22Rv1 (cell line): ENCODE data around the gene FBXL13.

Experiments used
- H3K27ac ChIP-seq: fragments of 450-650 bp; 2 replicates; pipeline ENCODE4 v1.5.1; 2017
- ZFX ChIP-seq: fragments of 450-650 bp; IDR thresholded peaks from 2 replicates; pipeline ENCODE4 v1.6.1; 2017; ENCODE audit warnings: antibody characterized with exemption, borderline replicate concordance
- TF ChIP-seq, protein P1 (sequence below): fragments of 450-650 bp; IDR thresholded peaks from 2 replicates; pipeline ENCODE4 v1.5.1; 2017; ENCODE audit warnings: mild to moderate bottlenecking

FBXL13 gene

GRCh38 chr7:102925976-102926782 lies 148.4 kb downstream of the FBXL13 start:
- H3K27ac ChIP-seq = no peak overlapping the region
- TF ChIP-seq, protein P1, sequence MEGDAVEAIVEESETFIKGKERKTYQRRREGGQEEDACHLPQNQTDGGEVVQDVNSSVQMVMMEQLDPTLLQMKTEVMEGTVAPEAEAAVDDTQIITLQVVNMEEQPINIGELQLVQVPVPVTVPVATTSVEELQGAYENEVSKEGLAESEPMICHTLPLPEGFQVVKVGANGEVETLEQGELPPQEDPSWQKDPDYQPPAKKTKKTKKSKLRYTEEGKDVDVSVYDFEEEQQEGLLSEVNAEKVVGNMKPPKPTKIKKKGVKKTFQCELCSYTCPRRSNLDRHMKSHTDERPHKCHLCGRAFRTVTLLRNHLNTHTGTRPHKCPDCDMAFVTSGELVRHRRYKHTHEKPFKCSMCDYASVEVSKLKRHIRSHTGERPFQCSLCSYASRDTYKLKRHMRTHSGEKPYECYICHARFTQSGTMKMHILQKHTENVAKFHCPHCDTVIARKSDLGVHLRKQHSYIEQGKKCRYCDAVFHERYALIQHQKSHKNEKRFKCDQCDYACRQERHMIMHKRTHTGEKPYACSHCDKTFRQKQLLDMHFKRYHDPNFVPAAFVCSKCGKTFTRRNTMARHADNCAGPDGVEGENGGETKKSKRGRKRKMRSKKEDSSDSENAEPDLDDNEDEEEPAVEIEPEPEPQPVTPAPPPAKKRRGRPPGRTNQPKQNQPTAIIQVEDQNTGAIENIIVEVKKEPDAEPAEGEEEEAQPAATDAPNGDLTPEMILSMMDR = no peak
- no peak for TF ChIP-seq ZFX

- TF ChIP-seq, protein P1 = no peak
- no peak for TF ChIP-seq ZFX
- H3K27ac ChIP-seq = no peak overlapping the region
These were observed 155.8 kb downstream of the FBXL13 start for GRCh38 chr7:102918845-102919244.

GRCh38 chr7:102917436-102918353 lies 156.9 kb downstream of the FBXL13 start:
- TF ChIP-seq ZFX = no peak
- TF ChIP-seq, protein P1 = peak; percentile 18
- H3K27ac ChIP-seq = no peak overlapping the region

DNA sequence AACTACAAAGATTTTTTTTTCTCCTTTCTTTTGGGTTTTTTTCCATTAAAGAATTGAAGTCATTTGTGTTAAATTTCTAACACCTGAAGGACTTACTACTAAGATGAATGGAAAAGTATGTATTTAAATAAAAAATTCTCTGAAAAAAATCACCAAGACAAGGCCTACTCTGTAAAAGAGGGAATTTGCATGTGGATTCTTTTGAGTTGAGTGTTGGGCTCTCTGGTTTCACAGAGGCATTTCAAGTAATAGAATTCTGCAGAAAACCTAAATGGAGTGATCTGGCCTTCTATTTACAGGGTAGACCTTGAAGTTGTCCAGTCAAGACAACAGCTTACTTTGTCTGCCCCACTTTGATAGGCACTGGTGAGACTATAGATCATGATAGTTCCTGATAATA lies 157.7 kb downstream of the FBXL13 start:
- no peak overlapping the region for H3K27ac ChIP-seq

GRCh38 chr7:102916426-102916825 lies 158.2 kb downstream of the FBXL13 start:
- TF ChIP-seq, protein P1 = no peak
- TF ChIP-seq ZFX = no peak
- no peak overlapping the region for H3K27ac ChIP-seq

More for the DNA sequence above, 157.7 kb downstream of the FBXL13 start:
- TF ChIP-seq, protein P1 = no peak
- TF ChIP-seq ZFX = no peak

- TF ChIP-seq, protein P1 = no peak
- TF ChIP-seq ZFX = no peak
- no peak overlapping the region for H3K27ac ChIP-seq
These were observed 160.0 kb downstream of the FBXL13 start for GRCh38 chr7:102914585-102914984.

DNA sequence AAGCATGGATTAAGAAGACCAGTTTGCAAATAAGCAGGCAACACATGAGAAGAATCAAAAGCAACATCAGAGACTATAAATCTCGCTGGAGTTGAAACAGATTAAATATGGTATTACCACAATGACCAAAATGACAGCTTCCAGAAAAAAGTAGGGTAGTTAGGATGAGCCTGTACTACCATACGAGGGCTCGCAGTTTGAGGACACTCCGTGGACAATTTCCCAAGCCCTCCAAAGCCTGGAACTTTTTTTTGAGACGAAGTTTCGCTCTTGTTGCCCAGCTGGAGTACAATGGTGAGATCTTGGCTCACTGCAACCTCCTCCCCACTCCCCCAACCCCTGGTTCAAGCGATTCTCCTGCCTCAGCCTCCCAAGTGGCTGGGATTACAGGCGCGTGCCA lies 160.8 kb downstream of the FBXL13 start:
- H3K27ac ChIP-seq = no peak overlapping the region
- no peak for TF ChIP-seq ZFX
- TF ChIP-seq, protein P1 = no peak
